Osteocyte (in vitro differentiated cells): ENCODE measurements around the gene BLOC1S4. TPM values are rescaled to one million over a fixed set of nuclear protein-coding genes. Genes with fewer than 3 reads are reported as not detected.

ENCODE experiments used
- DNase-seq: peaks from one replicate; pipeline ENCODE4 v3.0.0; 2021; ENCODE audit warnings: mixed read lengths; ENCODE audit not compliant: unreplicated experiment; ENCODE audit errors: extremely low spot score
- H3K27ac Mint-ChIP-seq: one replicate; pipeline ENCODE4 v1.8.0; 2021; ENCODE audit warnings: mild to moderate bottlenecking, mixed read lengths; ENCODE audit not compliant: unreplicated experiment
- H3K27me3 Mint-ChIP-seq: one replicate; pipeline ENCODE4 v1.8.0; 2021; ENCODE audit warnings: mixed read lengths; ENCODE audit not compliant: unreplicated experiment
- H3K36me3 Mint-ChIP-seq: one replicate; pipeline ENCODE4 v1.8.0; 2021; ENCODE audit warnings: mixed read lengths; ENCODE audit not compliant: unreplicated experiment
- H3K4me1 Mint-ChIP-seq: one replicate; pipeline ENCODE4 v1.8.0; 2021; ENCODE audit warnings: mixed read lengths; ENCODE audit not compliant: unreplicated experiment
- H3K4me3 Mint-ChIP-seq: one replicate; pipeline ENCODE4 v1.8.0; 2021; ENCODE audit warnings: mild to moderate bottlenecking, moderate library complexity, mixed read lengths; ENCODE audit not compliant: unreplicated experiment
- H3K9me3 Mint-ChIP-seq: one replicate; pipeline ENCODE4 v1.8.0; 2021; ENCODE audit warnings: mixed read lengths; ENCODE audit not compliant: unreplicated experiment
- CTCF ChIP-seq: fragments of 200-600 bp; sonication (generic); IDR thresholded peaks from 2 replicates; pipeline ENCODE4 v1.5.0; 2021; ENCODE audit warnings: antibody characterized with exemption, mild to moderate bottlenecking, moderate library complexity
- total RNA-seq: library from RNA; stranded (reverse); gene quantifications from 2 replicates; pipeline ENCODE4 v1.2.1, GENCODE V29; 2021

The BLOC1S4 gene
- total RNA-seq, 1 donor from 2014 or later: 14.9 TPM

GRCh38 chr4:6761649-6762615, 46.0 kb downstream of the BLOC1S4 start:
- peak overlapping the region; percentile 47 for H3K4me3 Mint-ChIP-seq

GRCh38 chr4:6763330-6763851, 47.4 kb downstream of the BLOC1S4 start:
- Mint-ChIP-seq H3K4me1 (peaks cover 23% of the 10 kb centered on the region), H3K27ac (no peak overlapping the region), H3K27me3 (peaks cover 10% of the 10 kb centered on the region), H3K36me3 (no peaks in the 10 kb centered on the region), H3K4me3 (no peak overlapping the region), H3K9me3 (no peaks in the 10 kb centered on the region)
- no peak for TF ChIP-seq CTCF
- DNase-seq: no peak

More at GRCh38 chr4:6761649-6762615, 46.0 kb downstream of the BLOC1S4 start:
- H3K27ac Mint-ChIP-seq: no peak overlapping the region
- no peaks in the 10 kb centered on the region for H3K36me3 Mint-ChIP-seq
- H3K27me3 Mint-ChIP-seq: peaks cover 10% of the 10 kb centered on the region
- TF ChIP-seq CTCF: no peak
- H3K9me3 Mint-ChIP-seq: no peaks in the 10 kb centered on the region
- H3K4me1 Mint-ChIP-seq: peaks cover 15% of the 10 kb centered on the region
- no peak for DNase-seq

- Mint-ChIP-seq H3K36me3 (no peaks in the 10 kb centered on the region), H3K4me3 (no peak overlapping the region), H3K27ac (no peak overlapping the region), H3K27me3 (peaks cover 10% of the 10 kb centered on the region), H3K9me3 (no peaks in the 10 kb centered on the region), H3K4me1 (peaks cover 28% of the 10 kb centered on the region)
- TF ChIP-seq CTCF: no peak
- no peak for DNase-seq
Measured at GRCh38 chr4:6764976-6765620, 49.1 kb downstream of the BLOC1S4 start.

GRCh38 chr4:6765703-6766102, 49.7 kb downstream of the BLOC1S4 start:
- peaks cover 10% of the 10 kb centered on the region for H3K27me3 Mint-ChIP-seq
- no peak overlapping the region for H3K27ac Mint-ChIP-seq
- TF ChIP-seq CTCF: no peak
- H3K4me1 Mint-ChIP-seq: peaks cover 28% of the 10 kb centered on the region
- H3K36me3 Mint-ChIP-seq: no peaks in the 10 kb centered on the region
- no peak for DNase-seq
- no peaks in the 10 kb centered on the region for H3K9me3 Mint-ChIP-seq
- H3K4me3 Mint-ChIP-seq: no peak overlapping the region

Other genes starting within 250 kb of the BLOC1S4 start
- gene PPP2R2C, start 243.6 kb upstream of the BLOC1S4 start, total RNA-seq: not detected in 2 replicates
- 39.1 and 45.1 TPM in 2 replicates for gene MAN2B2, start 141.0 kb upstream of the BLOC1S4 start, total RNA-seq
- gene MRFAP1, start 75.5 kb upstream of the BLOC1S4 start, total RNA-seq: 310 and 312 TPM in 2 replicates
- gene S100P, start 22.3 kb upstream of the BLOC1S4 start, total RNA-seq: not detected in 2 replicates
- 58.6 and 58.8 TPM in 2 replicates for gene MRFAP1L1, start 6.3 kb upstream of the BLOC1S4 start, total RNA-seq
- 27.1 and 30.9 TPM in 2 replicates for gene KIAA0232, start 66.6 kb downstream of the BLOC1S4 start, total RNA-seq
- 31.0 and 33.2 TPM in 2 replicates for gene TBC1D14, start 193.7 kb downstream of the BLOC1S4 start, total RNA-seq